KOPT-K1 (cell line): ENCODE results near the gene SLCO3A1.

ENCODE experiments used
- H3K27ac ChIP-seq: fragments of 200-600 bp; sonication (generic); 2 replicates; pipeline ENCODE4 v1.5.1; 2016; ENCODE audit warnings: antibody characterized with exemption, mild to moderate bottlenecking, low read depth, low read length; ENCODE audit not compliant: poor library complexity, severe bottlenecking
- H3K36me3 ChIP-seq: fragments of 200-600 bp; sonication (generic); 2 replicates; pipeline ENCODE4 v1.5.1; 2017; ENCODE audit warnings: antibody characterized with exemption, mild to moderate bottlenecking, low read length, moderate library complexity; ENCODE audit not compliant: insufficient read depth
- H3K9me3 ChIP-seq: fragments of 200-600 bp; sonication (generic); 2 replicates; pipeline ENCODE4 v1.5.1; 2017; ENCODE audit warnings: antibody characterized with exemption, low read length, mild to moderate bottlenecking; ENCODE audit not compliant: insufficient read depth, poor library complexity, severe bottlenecking

Gene SLCO3A1

GRCh38 chr15:92121047-92121446 lies 267.5 kb downstream of the SLCO3A1 start:
- Histone ChIP-seq H3K27ac (no peak overlapping the region), H3K9me3 (no peaks in the 10 kb centered on the region), H3K36me3 (no peaks in the 10 kb centered on the region)

GRCh38 chr15:92122259-92122658 lies 268.8 kb downstream of the SLCO3A1 start:
- no peaks in the 10 kb centered on the region for H3K36me3 ChIP-seq

GRCh38 chr15:92123962-92124656 lies 270.6 kb downstream of the SLCO3A1 start:
- no peaks in the 10 kb centered on the region for H3K36me3 ChIP-seq
- H3K27ac ChIP-seq, result no peak overlapping the region
- H3K9me3 ChIP-seq, result no peaks in the 10 kb centered on the region

More at GRCh38 chr15:92122259-92122658, 268.8 kb downstream of the SLCO3A1 start:
- no peaks in the 10 kb centered on the region for H3K9me3 ChIP-seq
- no peak overlapping the region for H3K27ac ChIP-seq

GRCh38 chr15:92124657-92125010 lies 271.1 kb downstream of the SLCO3A1 start:
- Histone ChIP-seq H3K27ac (no peak overlapping the region), H3K36me3 (no peaks in the 10 kb centered on the region), H3K9me3 (no peaks in the 10 kb centered on the region)

GRCh38 chr15:92128788-92129187 lies 275.3 kb downstream of the SLCO3A1 start:
- Histone ChIP-seq H3K27ac (no peak overlapping the region), H3K9me3 (no peaks in the 10 kb centered on the region), H3K36me3 (no peaks in the 10 kb centered on the region)

GRCh38 chr15:92130244-92130643 lies 276.7 kb downstream of the SLCO3A1 start:
- H3K27ac ChIP-seq, result no peak overlapping the region
- H3K9me3 ChIP-seq, result no peaks in the 10 kb centered on the region
- no peaks in the 10 kb centered on the region for H3K36me3 ChIP-seq

- Histone ChIP-seq H3K27ac (no peak overlapping the region), H3K36me3 (no peaks in the 10 kb centered on the region), H3K9me3 (no peaks in the 10 kb centered on the region)
Measured at GRCh38 chr15:92130906-92131305, 277.4 kb downstream of the SLCO3A1 start.

GRCh38 chr15:92132982-92133755 lies 279.7 kb downstream of the SLCO3A1 start:
- Histone ChIP-seq H3K36me3 (no peaks in the 10 kb centered on the region), H3K9me3 (no peaks in the 10 kb centered on the region), H3K27ac (no peak overlapping the region)

GRCh38 chr15:92140796-92141195 lies 287.3 kb downstream of the SLCO3A1 start:
- no peak overlapping the region for H3K27ac ChIP-seq
- no peaks in the 10 kb centered on the region for H3K9me3 ChIP-seq
- H3K36me3 ChIP-seq, result no peaks in the 10 kb centered on the region

- no peaks in the 10 kb centered on the region for H3K36me3 ChIP-seq
- no peak overlapping the region for H3K27ac ChIP-seq
- no peaks in the 10 kb centered on the region for H3K9me3 ChIP-seq
Measured at GRCh38 chr15:92141607-92142006, 288.1 kb downstream of the SLCO3A1 start.

GRCh38 chr15:92142242-92143232 lies 289.0 kb downstream of the SLCO3A1 start:
- no peaks in the 10 kb centered on the region for H3K36me3 ChIP-seq
- no peak overlapping the region for H3K27ac ChIP-seq
- H3K9me3 ChIP-seq, result no peaks in the 10 kb centered on the region

GRCh38 chr15:92143765-92144164 lies 290.3 kb downstream of the SLCO3A1 start:
- Histone ChIP-seq H3K9me3 (no peaks in the 10 kb centered on the region), H3K36me3 (no peaks in the 10 kb centered on the region), H3K27ac (no peak overlapping the region)

GRCh38 chr15:92146511-92147150 lies 293.1 kb downstream of the SLCO3A1 start:
- Histone ChIP-seq H3K36me3 (no peaks in the 10 kb centered on the region), H3K27ac (no peak overlapping the region), H3K9me3 (no peaks in the 10 kb centered on the region)

GRCh38 chr15:92149029-92149428 lies 295.5 kb downstream of the SLCO3A1 start:
- no peaks in the 10 kb centered on the region for H3K9me3 ChIP-seq
- H3K27ac ChIP-seq, result no peak overlapping the region
- H3K36me3 ChIP-seq, result no peaks in the 10 kb centered on the region
